DND-41 (cell line): ENCODE measurements around the gene F7.

Experiments
- EZH2 ChIP-seq: IDR thresholded peaks from 3 replicates; pipeline ENCODE4 v1.6.1; 2012; ENCODE audit warnings: borderline replicate concordance, low read depth, mild to moderate bottlenecking, moderate library complexity, low read length, inconsistent platforms; ENCODE audit not compliant: severe bottlenecking
- TF ChIP-seq, protein P1 (sequence below): IDR thresholded peaks from 2 replicates; pipeline ENCODE4 v1.5.1; 2012; ENCODE audit warnings: borderline replicate concordance, low read length, moderate library complexity, mild to moderate bottlenecking; ENCODE audit not compliant: poor library complexity, severe bottlenecking; ENCODE audit errors: extremely low read depth

DNA sequence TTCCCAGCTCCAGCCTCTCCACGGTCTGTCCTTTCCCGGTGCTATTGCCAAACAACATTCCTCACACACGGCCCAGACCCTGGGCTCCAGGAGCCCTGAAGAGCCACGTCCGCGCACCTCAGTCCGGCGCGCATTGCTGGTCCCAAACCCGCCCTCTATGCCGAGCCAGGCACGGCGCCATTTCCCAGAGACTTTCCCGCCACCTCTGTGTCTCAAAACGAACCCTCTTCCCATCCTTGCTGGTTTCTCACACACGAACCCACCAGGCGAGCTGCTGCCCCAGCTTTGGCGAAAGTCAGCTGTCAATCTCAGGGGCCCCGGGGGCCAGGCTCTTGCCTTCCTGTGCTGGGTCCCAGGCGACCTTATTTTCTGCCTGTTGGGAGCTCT is 28.0 kb upstream of the F7 start:
- TF ChIP-seq, protein P1, sequence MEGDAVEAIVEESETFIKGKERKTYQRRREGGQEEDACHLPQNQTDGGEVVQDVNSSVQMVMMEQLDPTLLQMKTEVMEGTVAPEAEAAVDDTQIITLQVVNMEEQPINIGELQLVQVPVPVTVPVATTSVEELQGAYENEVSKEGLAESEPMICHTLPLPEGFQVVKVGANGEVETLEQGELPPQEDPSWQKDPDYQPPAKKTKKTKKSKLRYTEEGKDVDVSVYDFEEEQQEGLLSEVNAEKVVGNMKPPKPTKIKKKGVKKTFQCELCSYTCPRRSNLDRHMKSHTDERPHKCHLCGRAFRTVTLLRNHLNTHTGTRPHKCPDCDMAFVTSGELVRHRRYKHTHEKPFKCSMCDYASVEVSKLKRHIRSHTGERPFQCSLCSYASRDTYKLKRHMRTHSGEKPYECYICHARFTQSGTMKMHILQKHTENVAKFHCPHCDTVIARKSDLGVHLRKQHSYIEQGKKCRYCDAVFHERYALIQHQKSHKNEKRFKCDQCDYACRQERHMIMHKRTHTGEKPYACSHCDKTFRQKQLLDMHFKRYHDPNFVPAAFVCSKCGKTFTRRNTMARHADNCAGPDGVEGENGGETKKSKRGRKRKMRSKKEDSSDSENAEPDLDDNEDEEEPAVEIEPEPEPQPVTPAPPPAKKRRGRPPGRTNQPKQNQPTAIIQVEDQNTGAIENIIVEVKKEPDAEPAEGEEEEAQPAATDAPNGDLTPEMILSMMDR, result no peak
- TF ChIP-seq EZH2, result no peak
